ENCODE data around the gene SLC39A11. TPM values are rescaled to one million over a fixed set of nuclear protein-coding genes. Genes with fewer than 3 reads are reported as not detected.

The SLC39A11 gene
- total and polyA plus RNA-seq, 8 donors: 5.2 to 62.0 (median 12.9) TPM

GRCh38 chr17:72651988-72652387 is 440.5 kb downstream of the SLC39A11 start:
- no peak for TF ChIP-seq EP300 (IDR thresholded peaks at IDR 0.05)
- TF ChIP-seq, protein P1, sequence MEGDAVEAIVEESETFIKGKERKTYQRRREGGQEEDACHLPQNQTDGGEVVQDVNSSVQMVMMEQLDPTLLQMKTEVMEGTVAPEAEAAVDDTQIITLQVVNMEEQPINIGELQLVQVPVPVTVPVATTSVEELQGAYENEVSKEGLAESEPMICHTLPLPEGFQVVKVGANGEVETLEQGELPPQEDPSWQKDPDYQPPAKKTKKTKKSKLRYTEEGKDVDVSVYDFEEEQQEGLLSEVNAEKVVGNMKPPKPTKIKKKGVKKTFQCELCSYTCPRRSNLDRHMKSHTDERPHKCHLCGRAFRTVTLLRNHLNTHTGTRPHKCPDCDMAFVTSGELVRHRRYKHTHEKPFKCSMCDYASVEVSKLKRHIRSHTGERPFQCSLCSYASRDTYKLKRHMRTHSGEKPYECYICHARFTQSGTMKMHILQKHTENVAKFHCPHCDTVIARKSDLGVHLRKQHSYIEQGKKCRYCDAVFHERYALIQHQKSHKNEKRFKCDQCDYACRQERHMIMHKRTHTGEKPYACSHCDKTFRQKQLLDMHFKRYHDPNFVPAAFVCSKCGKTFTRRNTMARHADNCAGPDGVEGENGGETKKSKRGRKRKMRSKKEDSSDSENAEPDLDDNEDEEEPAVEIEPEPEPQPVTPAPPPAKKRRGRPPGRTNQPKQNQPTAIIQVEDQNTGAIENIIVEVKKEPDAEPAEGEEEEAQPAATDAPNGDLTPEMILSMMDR (IDR thresholded peaks at IDR 0.05): no peak
- no peak for TF ChIP-seq POLR2AphosphoS5 (IDR thresholded peaks at IDR 0.05)
- TF ChIP-seq POLR2A (IDR thresholded peaks at IDR 0.05): no peak
- Histone ChIP-seq H3K27ac (no peak overlapping the region), H3K9me3 (no peaks in the 10 kb centered on the region), H3K4me3 (no peak overlapping the region), H3K27me3 (no peaks in the 10 kb centered on the region), H3K36me3 (peaks cover 0 to 17% (median 14%) of the 10 kb centered on the region in 4 donors), H3K4me1 (no peaks in the 10 kb centered on the region)
- no peak for DNase-seq
- intact Hi-C loops (cut with DNase I; ENCODE audit: low total_unique reads): no loop called here

- H3K36me3 ChIP-seq: peaks cover 0 to 33% (median 26%) of the 10 kb centered on the region in 4 donors
- DNase-seq: no peak
- H3K4me1 ChIP-seq: no peaks in the 10 kb centered on the region
- 92 to 99% (median 96%) methylated on average over 11 of the region's 11 CpGs for WGBS, 5 donors
- no peak overlapping the region for H3K4me3 ChIP-seq
- H3K27ac ChIP-seq: no peak overlapping the region
- peaks cover 0 to 3% (median 0%) of the 10 kb centered on the region in 4 donors for H3K9me3 ChIP-seq
- H3K27me3 ChIP-seq: no peaks in the 10 kb centered on the region
- no peak for TF ChIP-seq POLR2AphosphoS5 (IDR thresholded peaks at IDR 0.05)
- TF ChIP-seq POLR2A (IDR thresholded peaks at IDR 0.05): no peak
- TF ChIP-seq, protein P1 (IDR thresholded peaks at IDR 0.05): no peak
- no peak for TF ChIP-seq EP300 (IDR thresholded peaks at IDR 0.05)
- intact Hi-C loops (cut with DNase I; ENCODE audit: low total_unique reads): no loop called here
Observed at GRCh38 chr17:72648702-72649101, 443.8 kb downstream of the SLC39A11 start.

- 58 to 74% (median 68%) methylated on average over 2 of the region's 2 CpGs for WGBS, 5 donors
Observed at GRCh38 chr17:72646176-72646575, 446.3 kb downstream of the SLC39A11 start.

GRCh38 chr17:72644492-72644891 is 448.0 kb downstream of the SLC39A11 start:
- H3K27me3 ChIP-seq: peaks cover 0 to 3% (median 0%) of the 10 kb centered on the region in 3 donors
- peaks cover 0 to 18% (median 11%) of the 10 kb centered on the region in 4 donors for H3K4me1 ChIP-seq
- TF ChIP-seq POLR2AphosphoS5 (IDR thresholded peaks at IDR 0.05) (no peak), POLR2A (IDR thresholded peaks at IDR 0.05) (no peak), EP300 (IDR thresholded peaks at IDR 0.05) (no peak)
- TF ChIP-seq, protein P1 (IDR thresholded peaks at IDR 0.05): no peak
- peaks cover 0 to 33% (median 26%) of the 10 kb centered on the region in 4 donors for H3K36me3 ChIP-seq
- intact Hi-C loops (cut with DNase I; ENCODE audit: low total_unique reads): no loop called here
- no peak overlapping the region for H3K4me3 ChIP-seq
- H3K27ac ChIP-seq: no peak overlapping the region
- DNase-seq: no peak
- H3K9me3 ChIP-seq: peaks cover 0 to 3% (median 0%) of the 10 kb centered on the region in 4 donors
- WGBS, 5 donors: 81 to 94% (median 88%) methylated on average over 3 to 4 of the region's 4 CpGs

More at GRCh38 chr17:72646176-72646575, 446.3 kb downstream of the SLC39A11 start:
- Histone ChIP-seq H3K27ac (no peak overlapping the region), H3K9me3 (peaks cover 0 to 3% (median 0%) of the 10 kb centered on the region in 4 donors), H3K36me3 (peaks cover 0 to 33% (median 26%) of the 10 kb centered on the region in 4 donors), H3K4me3 (no peak overlapping the region), H3K27me3 (no peaks in the 10 kb centered on the region), H3K4me1 (peaks cover 0 to 6% (median 2%) of the 10 kb centered on the region in 4 donors)
- TF ChIP-seq POLR2A (IDR thresholded peaks at IDR 0.05): no peak
- TF ChIP-seq, protein P1 (IDR thresholded peaks at IDR 0.05): no peak
- TF ChIP-seq EP300 (IDR thresholded peaks at IDR 0.05): no peak
- no peak for TF ChIP-seq POLR2AphosphoS5 (IDR thresholded peaks at IDR 0.05)
- intact Hi-C loops (cut with DNase I; ENCODE audit: low total_unique reads): no loop called here
- DNase-seq: no peak
